T-cell (primary cell): ENCODE measurements around the gene OR56A5. TPM values are rescaled to one million over a fixed set of nuclear protein-coding genes. Genes with fewer than 3 reads are reported as not detected.

Experiments
- ATAC-seq, 4 experiments: fragments of 200-7000 bp in 3 of 4; fragments of 150-1000 bp in 1 of 4; cut with Tn5 transposase; replicated peaks in 1 of 4; 1 replicate in 3 of 4; 2 replicates in 1 of 4; pipeline ENCODE4 v1.10.0; 2021; ENCODE audit warnings: moderate library complexity in 3 of 4, mild to moderate bottlenecking in 2 of 4, moderate number of reproducible peaks in 1 of 4
- CTCF ChIA-PET, 2 donors: fragments of 300-600 bp; sonication (Branson Sonifier 250); formaldehyde crosslinking; loops; one replicate each; lab custom pipeline; 2022; ENCODE audit warnings: antibody characterized with exemption in 2 of 2; lab: Charles Lee
- POLR2A ChIA-PET, 2 donors: fragments of 300-600 bp; sonication (Branson Sonifier 250); formaldehyde crosslinking; loops; one replicate each; lab custom pipeline; 2022; ENCODE audit warnings: antibody characterized with exemption in 2 of 2; lab: Charles Lee
- DNase-seq, 35 experiments: peaks; one replicate each; pipeline versions ENCODE4 v3.0.0 to v3.0.0-alpha.2; 2013 to 2023
- H3K27ac ChIP-seq: one replicate; pipeline ENCODE4 v1.5.1; 2013; ENCODE audit warnings: low read length
- H3K27me3 ChIP-seq, 2 experiments: replicated peaks in 1 of 2; 1 replicate in 1 of 2; 2 replicates in 1 of 2; pipeline versions ENCODE4 v1.6.1 to v1.7.0; 2013; ENCODE audit warnings: low read length in 1 of 2, mixed read lengths in 1 of 2; ENCODE audit not compliant: control insufficient read depth in 2 of 2, insufficient read depth in 2 of 2; ENCODE audit errors: extremely low read depth in 1 of 2
- H3K36me3 ChIP-seq, 2 donors: 1 replicate in 1 of 2; 2 replicates in 1 of 2; pipeline versions ENCODE4 v1.6.1 to v1.7.0; 2013; ENCODE audit warnings: low read length in 1 of 2; ENCODE audit not compliant: control insufficient read depth in 2 of 2, insufficient read depth in 1 of 2; ENCODE audit errors: extremely low read depth in 1 of 2
- H3K4me1 ChIP-seq, 2 experiments: 1 replicate in 1 of 2; 2 replicates in 1 of 2; pipeline versions ENCODE4 v1.6.1 to v1.7.0; 2013; ENCODE audit warnings: low read length in 2 of 2, mixed read lengths in 1 of 2; ENCODE audit not compliant: insufficient read depth in 2 of 2, control insufficient read depth in 1 of 2; ENCODE audit errors: extremely low read depth in 1 of 2
- H3K4me3 ChIP-seq, 2 donors: 1 replicate in 1 of 2; 2 replicates in 1 of 2; pipeline versions ENCODE4 v1.5.1 to v1.7.0; 2013; ENCODE audit warnings: mild to moderate bottlenecking in 2 of 2, low read length in 1 of 2, moderate library complexity in 1 of 2; ENCODE audit not compliant: control insufficient read depth in 1 of 2; ENCODE audit errors: extremely low read depth in 1 of 2
- H3K9me3 ChIP-seq: 2 replicates; pipeline ENCODE4 v1.7.0; 2013
- H3K27ac Mint-ChIP-seq, 2 donors: one replicate each; pipeline ENCODE4 v1.8.0; 2020 to 2021; ENCODE audit warnings: mild to moderate bottlenecking in 2 of 2, mixed read lengths in 2 of 2
- H3K27me3 Mint-ChIP-seq, 2 donors: one replicate each; pipeline ENCODE4 v1.8.0; 2021 to 2022; ENCODE audit warnings: mixed read lengths in 2 of 2
- H3K36me3 Mint-ChIP-seq: one replicate; pipeline ENCODE4 v1.8.0; 2021; ENCODE audit warnings: mixed read lengths
- H3K4me1 Mint-ChIP-seq, 3 donors: one replicate each; pipeline ENCODE4 v1.8.0; 2020 to 2022; ENCODE audit warnings: mixed read lengths in 3 of 3, mild to moderate bottlenecking in 1 of 3
- H3K4me3 Mint-ChIP-seq, 3 donors: one replicate each; pipeline ENCODE4 v1.8.0; 2020 to 2022; ENCODE audit warnings: mild to moderate bottlenecking in 3 of 3, mixed read lengths in 3 of 3, moderate library complexity in 3 of 3
- H3K9me3 Mint-ChIP-seq, 3 donors: one replicate each; pipeline ENCODE4 v1.8.0; 2020 to 2022; ENCODE audit warnings: mixed read lengths in 3 of 3
- WGBS: methylation state at CpG from one replicate; pipeline ENCODE4 v1.1.5; 2013; ENCODE audit warnings: missing lambda C conversion rate; ENCODE audit not compliant: insufficient coverage; 5-methylcytosine and 5-hydroxymethylcytosine counted together
- total RNA-seq, 35 experiments: library from RNA in 6 of 35; stranded (reverse) in 6 of 35; fragments of 120-200 nt in 1 of 35; gene quantifications; one replicate each; pipeline versions ENCODE4 v1.2.1 to v1.2.4 and lab custom pipeline; 2013 to 2026

Gene OR56A5
- total RNA-seq, 5 donors from 2014 or later (not counting 1 experiment from before 2014, with no cell fraction given), result not detected

- Mint-ChIP-seq H3K4me1 (no peaks in the 10 kb centered on the region), H3K9me3 (peaks cover 3 to 28% (median 6%) of the 10 kb centered on the region in 3 donors), H3K4me3 (no peak overlapping the region), H3K36me3 (no peaks in the 10 kb centered on the region), H3K27ac (no peak overlapping the region), H3K27me3 (peaks cover 0 to 3% of the 10 kb centered on the region in 2 donors)
- no peaks in the 10 kb centered on the region for H3K36me3 ChIP-seq
- H3K27me3 ChIP-seq, result peaks cover 0 to 12% of the 10 kb centered on the region in 2 experiments
- ATAC-seq, result no peak
- no peak for DNase-seq
- no peak overlapping the region for H3K4me3 ChIP-seq
- WGBS, result 92% methylated on average over 19 of the region's 19 CpGs
- POLR2A ChIA-PET, result no interaction called here
- H3K9me3 ChIP-seq, result no peaks in the 10 kb centered on the region
- CTCF ChIA-PET, result no interaction called here
- no peaks in the 10 kb centered on the region for H3K4me1 ChIP-seq
- no peak overlapping the region for H3K27ac ChIP-seq
Observed at GRCh38 chr11:5930614-5931013, 37.7 kb downstream of the OR56A5 start.

GRCh38 chr11:5929571-5930368 lies 38.5 kb downstream of the OR56A5 start:
- no peak overlapping the region for H3K4me3 Mint-ChIP-seq

GRCh38 chr11:5928811-5929210 lies 39.5 kb downstream of the OR56A5 start:
- Histone ChIP-seq H3K4me1 (no peaks in the 10 kb centered on the region), H3K27ac (no peak overlapping the region), H3K4me3 (no peak overlapping the region), H3K36me3 (no peaks in the 10 kb centered on the region), H3K27me3 (peaks cover 0 to 12% of the 10 kb centered on the region in 2 experiments), H3K9me3 (no peaks in the 10 kb centered on the region)
- no peak for ATAC-seq
- Mint-ChIP-seq H3K4me3 (no peak overlapping the region), H3K9me3 (peaks cover 5 to 44% (median 6%) of the 10 kb centered on the region in 3 donors), H3K4me1 (no peaks in the 10 kb centered on the region), H3K36me3 (no peaks in the 10 kb centered on the region), H3K27me3 (peaks cover 0 to 3% of the 10 kb centered on the region in 2 donors), H3K27ac (no peak overlapping the region)
- WGBS, result 83% methylated on average over 13 of the region's 15 CpGs
- ChIA-PET CTCF (no interaction called here), POLR2A (no interaction called here)
- no peak for DNase-seq

More at GRCh38 chr11:5929571-5930368, 38.5 kb downstream of the OR56A5 start:
- Histone ChIP-seq H3K4me3 (no peak overlapping the region), H3K36me3 (no peaks in the 10 kb centered on the region), H3K4me1 (no peaks in the 10 kb centered on the region), H3K9me3 (no peaks in the 10 kb centered on the region), H3K27ac (no peak overlapping the region), H3K27me3 (peaks cover 0 to 12% of the 10 kb centered on the region in 2 experiments)
- Mint-ChIP-seq H3K27ac (no peak overlapping the region), H3K27me3 (peaks cover 0 to 3% of the 10 kb centered on the region in 2 donors), H3K36me3 (no peaks in the 10 kb centered on the region), H3K9me3 (peaks cover 5 to 37% (median 6%) of the 10 kb centered on the region in 3 donors), H3K4me1 (no peaks in the 10 kb centered on the region)
- CTCF ChIA-PET, result no interaction called here
- no peak for DNase-seq
- ATAC-seq, result no peak
- POLR2A ChIA-PET, result no interaction called here
- WGBS, result 86% methylated on average over 31 of the region's 31 CpGs

GRCh38 chr11:5928271-5928670 lies 40.0 kb downstream of the OR56A5 start:
- DNase-seq, result no peak
- H3K27ac Mint-ChIP-seq, result no peak overlapping the region
- peaks cover 0 to 3% of the 10 kb centered on the region in 2 donors for H3K27me3 Mint-ChIP-seq
- no peak overlapping the region for H3K4me3 ChIP-seq
- no peak for ATAC-seq
- H3K27ac ChIP-seq, result no peak overlapping the region
- no peaks in the 10 kb centered on the region for H3K36me3 Mint-ChIP-seq
- H3K9me3 ChIP-seq, result no peaks in the 10 kb centered on the region
- H3K27me3 ChIP-seq, result peaks cover 0 to 12% of the 10 kb centered on the region in 2 experiments
- H3K9me3 Mint-ChIP-seq, result peaks cover 5 to 44% (median 6%) of the 10 kb centered on the region in 3 donors
- ChIA-PET POLR2A (no interaction called here), CTCF (no interaction called here)
- no peaks in the 10 kb centered on the region for H3K4me1 ChIP-seq
- H3K4me1 Mint-ChIP-seq, result no peaks in the 10 kb centered on the region
- H3K36me3 ChIP-seq, result no peaks in the 10 kb centered on the region
- H3K4me3 Mint-ChIP-seq, result no peak overlapping the region
- WGBS, result 98% methylated on average over 17 of the region's 17 CpGs

- ChIA-PET CTCF (no interaction called here), POLR2A (no interaction called here)
- no peak overlapping the region for H3K4me3 ChIP-seq
- peaks cover 5 to 32% (median 6%) of the 10 kb centered on the region in 3 donors for H3K9me3 Mint-ChIP-seq
- DNase-seq (no peak), ATAC-seq (no peak)
- no peaks in the 10 kb centered on the region for H3K27me3 Mint-ChIP-seq
- no peaks in the 10 kb centered on the region for H3K9me3 ChIP-seq
- no peak overlapping the region for H3K27ac Mint-ChIP-seq
- no peaks in the 10 kb centered on the region for H3K36me3 Mint-ChIP-seq
- no peaks in the 10 kb centered on the region for H3K36me3 ChIP-seq
- peaks cover 0 to 3% of the 10 kb centered on the region in 2 experiments for H3K27me3 ChIP-seq
- H3K27ac ChIP-seq, result no peak overlapping the region
- H3K4me1 ChIP-seq, result no peaks in the 10 kb centered on the region
- H3K4me1 Mint-ChIP-seq, result no peaks in the 10 kb centered on the region
- H3K4me3 Mint-ChIP-seq, result no peak overlapping the region
Observed at GRCh38 chr11:5923794-5924193, 44.5 kb downstream of the OR56A5 start.

GRCh38 chr11:5923427-5923776 lies 44.9 kb downstream of the OR56A5 start:
- no peaks in the 10 kb centered on the region for H3K36me3 Mint-ChIP-seq
- no peak for DNase-seq
- H3K4me1 Mint-ChIP-seq, result no peaks in the 10 kb centered on the region
- peaks cover 4 to 30% (median 5%) of the 10 kb centered on the region in 3 donors for H3K9me3 Mint-ChIP-seq
- Histone ChIP-seq H3K27me3 (peaks cover 0 to 3% of the 10 kb centered on the region in 2 experiments), H3K9me3 (no peaks in the 10 kb centered on the region), H3K4me1 (no peaks in the 10 kb centered on the region), H3K27ac (no peak overlapping the region), H3K36me3 (no peaks in the 10 kb centered on the region), H3K4me3 (no peak overlapping the region)
- POLR2A ChIA-PET, result no interaction called here
- H3K4me3 Mint-ChIP-seq, result no peak overlapping the region
- no peaks in the 10 kb centered on the region for H3K27me3 Mint-ChIP-seq
- CTCF ChIA-PET, result no interaction called here
- ATAC-seq, result no peak
- no peak overlapping the region for H3K27ac Mint-ChIP-seq
